NB4 (cell line): ENCODE measurements around the gene SPNS2.

Experiments
- DNase-seq: peaks from one replicate; pipeline ENCODE4 v3.0.0; 2010; ENCODE audit warnings: low read depth
- H3K4me3 ChIP-seq: one replicate; pipeline ENCODE4 v1.5.1; 2011; ENCODE audit warnings: mild to moderate bottlenecking, low read depth, low read length, moderate library complexity
- MYC ChIP-seq: IDR thresholded peaks from 2 replicates; pipeline ENCODE4 v1.6.1; 2011; ENCODE audit warnings: low read depth, low read length
- POLR2A ChIP-seq: IDR thresholded peaks from 2 replicates; pipeline ENCODE4 v1.6.1; 2011; ENCODE audit warnings: mild to moderate bottlenecking; ENCODE audit not compliant: insufficient read length; ENCODE audit errors: extremely low read depth
- TF ChIP-seq, protein P1 (sequence below): IDR thresholded peaks from 2 replicates; pipeline ENCODE4 v1.6.1; 2011; ENCODE audit warnings: low read depth, low read length
- TF ChIP-seq, protein P2 (sequence below): IDR thresholded peaks from one replicate; pipeline ENCODE4 v1.5.1; 2012; ENCODE audit warnings: low read depth, low read length

Gene SPNS2

GRCh38 chr17:4535667-4536258, 37.1 kb downstream of the SPNS2 start:
- no peak overlapping the region for H3K4me3 ChIP-seq
- no peak for TF ChIP-seq MYC
- TF ChIP-seq, protein P1, sequence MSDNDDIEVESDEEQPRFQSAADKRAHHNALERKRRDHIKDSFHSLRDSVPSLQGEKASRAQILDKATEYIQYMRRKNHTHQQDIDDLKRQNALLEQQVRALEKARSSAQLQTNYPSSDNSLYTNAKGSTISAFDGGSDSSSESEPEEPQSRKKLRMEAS, result no peak
- no peak for TF ChIP-seq POLR2A
- TF ChIP-seq, protein P2, sequence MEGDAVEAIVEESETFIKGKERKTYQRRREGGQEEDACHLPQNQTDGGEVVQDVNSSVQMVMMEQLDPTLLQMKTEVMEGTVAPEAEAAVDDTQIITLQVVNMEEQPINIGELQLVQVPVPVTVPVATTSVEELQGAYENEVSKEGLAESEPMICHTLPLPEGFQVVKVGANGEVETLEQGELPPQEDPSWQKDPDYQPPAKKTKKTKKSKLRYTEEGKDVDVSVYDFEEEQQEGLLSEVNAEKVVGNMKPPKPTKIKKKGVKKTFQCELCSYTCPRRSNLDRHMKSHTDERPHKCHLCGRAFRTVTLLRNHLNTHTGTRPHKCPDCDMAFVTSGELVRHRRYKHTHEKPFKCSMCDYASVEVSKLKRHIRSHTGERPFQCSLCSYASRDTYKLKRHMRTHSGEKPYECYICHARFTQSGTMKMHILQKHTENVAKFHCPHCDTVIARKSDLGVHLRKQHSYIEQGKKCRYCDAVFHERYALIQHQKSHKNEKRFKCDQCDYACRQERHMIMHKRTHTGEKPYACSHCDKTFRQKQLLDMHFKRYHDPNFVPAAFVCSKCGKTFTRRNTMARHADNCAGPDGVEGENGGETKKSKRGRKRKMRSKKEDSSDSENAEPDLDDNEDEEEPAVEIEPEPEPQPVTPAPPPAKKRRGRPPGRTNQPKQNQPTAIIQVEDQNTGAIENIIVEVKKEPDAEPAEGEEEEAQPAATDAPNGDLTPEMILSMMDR, result no peak
- DNase-seq, result peak; percentile 36

GRCh38 chr17:4536259-4536741, 37.6 kb downstream of the SPNS2 start:
- peak; percentile 49 for DNase-seq
- TF ChIP-seq, protein P2, result no peak
- TF ChIP-seq, protein P1, result no peak
- TF ChIP-seq MYC, result no peak
- TF ChIP-seq POLR2A, result no peak
- no peak overlapping the region for H3K4me3 ChIP-seq

- DNase-seq, result peak; percentile 37
- H3K4me3 ChIP-seq, result no peak overlapping the region
These were observed 38.2 kb downstream of the SPNS2 start for GRCh38 chr17:4536742-4537411.

GRCh38 chr17:4537451-4538235, 39.0 kb downstream of the SPNS2 start:
- DNase-seq, result no peak
- H3K4me3 ChIP-seq, result no peak overlapping the region
- no peak for TF ChIP-seq MYC
- TF ChIP-seq POLR2A, result peak; percentile 31
- TF ChIP-seq, protein P2, result no peak
- TF ChIP-seq, protein P1, result no peak

More at GRCh38 chr17:4536742-4537411, 38.2 kb downstream of the SPNS2 start:
- TF ChIP-seq, protein P2, result no peak
- TF ChIP-seq MYC (no peak), POLR2A (no peak)
- TF ChIP-seq, protein P1, result no peak

DNA sequence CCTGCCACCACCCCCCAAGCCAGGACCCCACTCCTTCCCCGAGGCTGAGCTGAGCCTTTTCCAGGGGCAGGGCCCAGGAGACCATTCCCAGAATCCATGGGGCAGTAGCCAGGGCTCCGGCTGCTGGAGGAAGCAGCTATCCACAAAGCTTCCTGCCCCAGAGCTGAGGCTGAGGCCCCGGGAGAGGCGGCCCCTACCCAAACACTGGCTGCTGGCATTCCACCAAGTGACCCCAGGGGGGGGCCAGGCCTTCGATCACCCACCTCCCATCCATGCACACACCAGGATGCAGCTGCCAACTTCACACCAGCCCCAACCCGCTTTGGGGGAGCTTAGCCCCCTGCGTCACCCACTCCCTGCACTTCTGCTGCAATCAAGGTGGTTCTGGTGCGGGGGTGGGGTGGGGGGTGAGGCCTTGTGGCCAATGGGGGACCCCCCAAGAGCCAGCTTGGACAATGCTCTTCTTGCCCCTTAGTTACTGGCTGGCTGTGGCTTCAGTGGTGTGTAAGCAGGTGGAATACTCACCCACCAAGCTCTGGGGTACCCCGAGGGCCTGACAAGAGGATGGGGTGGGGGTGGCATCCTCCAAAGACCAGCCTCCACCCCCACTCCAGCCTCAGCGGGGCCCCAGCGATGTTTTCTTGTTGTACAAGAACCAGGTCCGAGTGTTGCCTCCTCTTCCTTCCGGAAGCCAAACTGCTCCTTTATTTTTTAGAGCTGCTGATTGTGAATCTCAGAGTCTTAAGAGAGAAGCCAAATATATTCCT, 39.7 kb downstream of the SPNS2 start:
- H3K4me3 ChIP-seq, result no peak overlapping the region
- peak; percentile 25 for DNase-seq
- TF ChIP-seq POLR2A (no peak), MYC (no peak)
- TF ChIP-seq, protein P1, result no peak
- TF ChIP-seq, protein P2, result no peak
